T-helper 1 cell treated with Interleukin-12 subunit alpha and Interleukin-12 subunit beta and Interleukin-4 antibody, amounts not matched to agents 30 μg/mL and 1 μg/mL, for 36 hours (primary cell): ENCODE data around the gene CFAP73.

Experiments
- H3K27ac Mint-ChIP-seq: one replicate; pipeline ENCODE4 v1.8.0; 2021; ENCODE audit warnings: mild to moderate bottlenecking, mixed read lengths
- H3K27me3 Mint-ChIP-seq: one replicate; pipeline ENCODE4 v1.8.0; 2021; ENCODE audit warnings: low read depth, mixed read lengths
- H3K36me3 Mint-ChIP-seq: one replicate; pipeline ENCODE4 v1.8.0; 2021; ENCODE audit warnings: low read depth, mixed read lengths
- H3K4me1 Mint-ChIP-seq: one replicate; pipeline ENCODE4 v1.8.0; 2021; ENCODE audit warnings: low read depth, mixed read lengths
- H3K4me3 Mint-ChIP-seq: one replicate; pipeline ENCODE4 v1.8.0; 2021; ENCODE audit warnings: mild to moderate bottlenecking, moderate library complexity, mixed read lengths
- H3K9me3 Mint-ChIP-seq: one replicate; pipeline ENCODE4 v1.8.0; 2021; ENCODE audit warnings: mixed read lengths

CFAP73 gene

GRCh38 chr12:113143959-113144358, 5.6 kb upstream of the CFAP73 start:
- H3K4me1 Mint-ChIP-seq: no peaks in the 10 kb centered on the region
- no peak overlapping the region for H3K27ac Mint-ChIP-seq
- peaks cover 5% of the 10 kb centered on the region for H3K27me3 Mint-ChIP-seq
- H3K4me3 Mint-ChIP-seq: no peak overlapping the region
- no peaks in the 10 kb centered on the region for H3K9me3 Mint-ChIP-seq
- H3K36me3 Mint-ChIP-seq: no peaks in the 10 kb centered on the region

DNA sequence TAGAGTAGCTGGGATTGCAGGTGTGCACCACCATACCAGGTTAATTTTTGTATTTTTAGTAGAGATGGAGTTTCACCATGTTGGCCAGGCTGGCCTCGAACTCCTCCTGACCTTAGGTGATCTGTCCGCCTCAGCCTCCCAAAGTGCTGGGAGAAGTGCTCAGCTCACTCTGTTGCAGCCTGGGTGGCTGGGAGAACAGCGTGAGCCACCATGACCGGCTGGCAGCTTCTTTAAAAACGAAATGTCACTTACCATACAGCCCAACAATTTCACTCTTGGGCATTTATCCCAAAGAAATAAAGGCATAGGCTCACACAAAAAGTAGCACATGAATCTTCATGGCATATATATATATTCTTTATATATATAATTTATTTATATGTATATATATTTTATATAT, 4.7 kb upstream of the CFAP73 start:
- Mint-ChIP-seq H3K36me3 (no peaks in the 10 kb centered on the region), H3K4me1 (no peaks in the 10 kb centered on the region)

DNA sequence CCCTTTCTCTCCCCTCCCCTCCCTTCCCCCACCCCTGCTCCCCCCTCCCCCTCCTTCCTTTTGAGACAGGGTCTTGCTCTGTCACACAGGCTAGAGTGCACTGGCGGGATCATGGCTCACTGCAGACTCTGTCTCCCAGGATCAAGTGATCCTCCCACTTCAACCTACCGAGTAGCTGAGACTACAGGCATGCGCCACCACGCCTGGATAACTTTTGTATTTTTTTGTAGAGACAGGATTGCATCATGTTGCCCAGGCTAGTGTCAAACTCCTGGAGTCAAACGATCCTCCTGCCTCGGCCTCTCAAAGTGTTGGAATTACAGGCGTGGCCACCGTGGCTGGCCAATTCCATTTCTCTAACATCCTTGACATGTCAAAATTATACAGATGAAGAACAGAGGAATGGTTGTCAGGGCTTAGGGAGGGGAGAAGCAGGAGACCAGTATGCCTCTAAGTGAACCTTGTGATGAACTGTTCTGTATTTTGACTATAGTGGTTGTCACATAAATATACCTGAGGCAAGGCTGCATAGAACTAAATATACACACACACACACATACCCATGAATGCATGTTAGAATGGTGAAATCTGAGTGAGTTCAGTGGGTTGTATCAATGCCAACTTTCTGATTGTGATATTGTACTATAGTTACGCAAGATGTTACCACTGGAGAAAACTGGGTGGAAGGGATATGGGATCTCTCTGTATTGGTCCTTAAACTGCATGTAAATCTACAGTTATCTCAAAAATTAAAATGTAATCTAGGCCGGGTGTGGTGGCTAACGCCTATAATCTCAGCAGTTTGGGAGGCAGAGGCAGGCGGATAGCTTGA, 3.6 kb upstream of the CFAP73 start:
- Mint-ChIP-seq H3K4me1 (no peaks in the 10 kb centered on the region), H3K4me3 (no peak overlapping the region), H3K27ac (no peak overlapping the region), H3K9me3 (no peaks in the 10 kb centered on the region), H3K36me3 (no peaks in the 10 kb centered on the region), H3K27me3 (peaks cover 14% of the 10 kb centered on the region)

More for the DNA sequence above, 4.7 kb upstream of the CFAP73 start:
- H3K27ac Mint-ChIP-seq: no peak overlapping the region
- H3K27me3 Mint-ChIP-seq: peaks cover 7% of the 10 kb centered on the region
- H3K9me3 Mint-ChIP-seq: no peaks in the 10 kb centered on the region
- H3K4me3 Mint-ChIP-seq: no peak overlapping the region

- Mint-ChIP-seq H3K36me3 (no peaks in the 10 kb centered on the region), H3K27ac (no peak overlapping the region), H3K27me3 (peaks cover 17% of the 10 kb centered on the region), H3K9me3 (no peaks in the 10 kb centered on the region), H3K4me3 (no peak overlapping the region), H3K4me1 (peaks cover under 1% of the 10 kb centered on the region)
These were observed 2.5 kb upstream of the CFAP73 start for GRCh38 chr12:113146999-113147398.

DNA sequence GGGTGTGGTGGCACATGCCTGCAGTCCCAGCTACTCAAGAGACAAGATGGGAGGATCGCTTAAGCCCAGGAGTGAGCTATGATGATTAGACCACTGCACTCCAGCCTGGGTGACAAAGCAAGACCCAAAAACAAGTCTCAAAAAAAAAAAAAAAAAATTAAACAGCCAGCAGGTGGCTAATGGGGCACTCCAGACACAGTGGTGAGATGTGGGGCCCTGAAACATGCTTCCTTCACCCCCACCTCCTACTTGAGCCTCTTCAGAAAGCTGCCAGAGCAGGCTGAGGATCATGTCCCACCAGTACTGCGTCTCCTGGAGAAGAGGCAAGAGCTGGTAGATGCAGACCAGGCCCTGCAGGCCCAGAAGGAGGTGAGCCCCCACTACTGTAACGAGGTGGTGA, 2.1 kb downstream of the CFAP73 start:
- Mint-ChIP-seq H3K9me3 (no peaks in the 10 kb centered on the region), H3K4me1 (peaks cover 12% of the 10 kb centered on the region), H3K27ac (no peak overlapping the region), H3K27me3 (peaks cover 37% of the 10 kb centered on the region), H3K4me3 (peak overlapping the region; percentile 78), H3K36me3 (peaks cover 3% of the 10 kb centered on the region)

- H3K4me1 Mint-ChIP-seq: peaks cover 12% of the 10 kb centered on the region
- H3K9me3 Mint-ChIP-seq: no peaks in the 10 kb centered on the region
- H3K36me3 Mint-ChIP-seq: peaks cover 8% of the 10 kb centered on the region
- H3K27me3 Mint-ChIP-seq: peaks cover 34% of the 10 kb centered on the region
- H3K27ac Mint-ChIP-seq: peak overlapping the region; percentile 16
- peak overlapping the region; percentile 78 for H3K4me3 Mint-ChIP-seq
These were observed 2.8 kb downstream of the CFAP73 start for GRCh38 chr12:113152196-113152834.

DNA sequence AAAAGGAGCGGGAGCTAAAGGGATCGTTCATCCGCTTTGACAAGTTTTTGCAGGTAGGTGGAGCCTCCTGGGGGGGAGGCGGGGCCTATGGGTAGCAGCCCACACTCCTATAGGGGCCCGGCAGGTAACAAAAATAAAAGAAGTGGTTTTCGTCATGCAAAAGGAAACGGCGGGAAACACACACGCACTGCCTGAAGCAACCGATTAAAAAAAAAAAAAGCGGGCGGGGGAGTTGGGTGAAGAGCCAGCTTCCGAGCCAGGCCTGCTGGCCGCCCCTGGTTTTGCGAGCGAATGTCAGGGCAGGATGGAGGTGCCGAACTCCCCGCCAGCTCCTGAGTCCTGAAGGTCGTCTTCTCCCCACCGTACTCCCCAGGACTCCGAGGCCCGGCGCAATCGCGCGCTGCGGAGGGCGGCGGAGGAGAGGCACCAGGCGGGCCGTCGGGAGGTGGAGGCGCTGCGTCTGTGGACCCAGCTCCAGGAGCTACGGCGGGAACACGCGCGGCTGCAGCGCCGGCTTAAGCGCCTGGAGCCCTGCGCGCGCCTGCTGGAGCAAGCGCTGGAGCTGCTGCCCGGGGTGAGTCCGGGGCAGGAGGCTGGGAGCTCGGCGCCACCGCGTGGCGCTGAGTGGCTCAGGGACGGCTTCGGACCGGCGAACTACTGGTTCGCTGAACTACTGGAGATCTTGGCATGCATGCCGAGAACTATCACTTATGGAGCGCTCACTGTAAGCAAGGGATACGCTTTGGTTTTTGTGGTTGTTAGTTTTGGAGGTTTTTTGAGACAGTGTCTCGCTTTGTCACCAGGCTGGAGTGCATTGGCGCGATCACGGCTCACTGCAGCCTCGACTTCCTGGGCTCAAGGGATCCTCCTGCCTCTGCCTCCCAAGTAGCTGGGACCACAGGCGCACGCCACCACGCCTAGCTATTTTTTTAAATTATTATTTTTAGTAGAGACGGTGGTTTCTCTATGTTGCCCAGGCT, 3.6 kb downstream of the CFAP73 start:
- peaks cover 12% of the 10 kb centered on the region for H3K4me1 Mint-ChIP-seq
- no peaks in the 10 kb centered on the region for H3K9me3 Mint-ChIP-seq
- no peak overlapping the region for H3K27ac Mint-ChIP-seq
- peaks cover 8% of the 10 kb centered on the region for H3K36me3 Mint-ChIP-seq
- peak overlapping the region; percentile 78 for H3K4me3 Mint-ChIP-seq
- peaks cover 31% of the 10 kb centered on the region for H3K27me3 Mint-ChIP-seq

- H3K27me3 Mint-ChIP-seq: peaks cover 31% of the 10 kb centered on the region
- no peak overlapping the region for H3K27ac Mint-ChIP-seq
- no peak overlapping the region for H3K4me3 Mint-ChIP-seq
These were observed 4.9 kb downstream of the CFAP73 start for GRCh38 chr12:113154351-113154973.

DNA sequence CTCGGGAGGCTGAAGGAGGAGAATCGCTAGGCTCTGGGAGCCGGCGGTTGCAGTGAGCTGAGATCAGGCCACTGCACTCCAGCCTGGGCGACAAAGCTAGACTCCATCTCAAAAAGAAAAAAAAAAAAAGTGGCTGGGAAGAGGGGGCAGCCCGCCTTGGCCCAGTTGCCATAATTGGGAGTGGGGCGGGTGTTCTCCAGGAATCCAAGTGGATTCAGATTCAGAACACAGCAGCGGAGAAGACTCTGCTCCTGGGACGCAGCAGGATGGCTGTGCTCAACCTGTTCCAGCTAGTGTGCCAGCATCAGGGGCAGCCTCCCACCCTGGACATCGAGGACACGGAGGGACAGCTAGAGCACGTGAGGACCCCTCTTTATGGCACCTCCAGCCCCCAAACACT, 5.5 kb downstream of the CFAP73 start:
- Mint-ChIP-seq H3K4me1 (peaks cover 12% of the 10 kb centered on the region), H3K4me3 (no peak overlapping the region), H3K36me3 (peaks cover 10% of the 10 kb centered on the region), H3K27me3 (peaks cover 29% of the 10 kb centered on the region), H3K9me3 (no peaks in the 10 kb centered on the region), H3K27ac (no peak overlapping the region)

More at GRCh38 chr12:113154351-113154973, 4.9 kb downstream of the CFAP73 start:
- Mint-ChIP-seq H3K4me1 (peaks cover 12% of the 10 kb centered on the region), H3K36me3 (peaks cover 9% of the 10 kb centered on the region), H3K9me3 (no peaks in the 10 kb centered on the region)

- no peaks in the 10 kb centered on the region for H3K9me3 Mint-ChIP-seq
- H3K36me3 Mint-ChIP-seq: peaks cover 13% of the 10 kb centered on the region
- peaks cover 12% of the 10 kb centered on the region for H3K4me1 Mint-ChIP-seq
- no peak overlapping the region for H3K4me3 Mint-ChIP-seq
- H3K27ac Mint-ChIP-seq: no peak overlapping the region
- peaks cover 24% of the 10 kb centered on the region for H3K27me3 Mint-ChIP-seq
These were observed 6.1 kb downstream of the CFAP73 start for GRCh38 chr12:113155646-113156045.

DNA sequence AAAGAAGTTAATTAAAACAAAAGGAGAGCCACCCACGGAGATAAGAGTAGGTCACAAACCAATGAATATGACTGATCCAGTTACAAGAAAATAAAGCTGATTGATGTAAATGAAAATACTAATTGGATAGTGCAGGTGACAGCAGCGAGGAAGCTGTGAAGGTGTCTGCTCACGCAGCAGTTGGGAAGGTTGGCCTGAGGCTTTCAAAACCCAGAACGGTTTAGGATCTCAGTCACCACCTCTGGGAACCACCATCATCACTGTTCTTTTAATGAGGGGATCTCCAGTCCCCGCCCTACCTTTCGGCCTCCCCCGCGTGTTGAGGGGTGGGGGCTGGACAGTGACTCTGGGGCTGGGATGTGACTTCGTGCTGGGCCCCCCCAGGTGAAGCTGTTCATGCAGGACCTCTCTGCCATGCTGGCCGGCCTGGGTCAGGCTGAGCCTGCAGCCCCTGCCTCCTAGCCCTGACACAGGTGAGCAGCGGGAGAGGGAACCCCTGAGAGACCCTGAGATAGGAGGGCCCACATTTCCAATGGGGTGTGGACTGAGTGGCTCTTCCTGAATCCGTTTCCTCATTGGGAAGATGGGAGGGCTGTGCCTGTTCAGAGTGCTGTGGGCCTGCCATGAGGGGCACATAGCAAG, 7.8 kb downstream of the CFAP73 start:
- H3K27ac Mint-ChIP-seq: no peak overlapping the region
- peaks cover 19% of the 10 kb centered on the region for H3K36me3 Mint-ChIP-seq
- peaks cover 17% of the 10 kb centered on the region for H3K27me3 Mint-ChIP-seq
- no peaks in the 10 kb centered on the region for H3K9me3 Mint-ChIP-seq
- peaks cover 10% of the 10 kb centered on the region for H3K4me1 Mint-ChIP-seq
- no peak overlapping the region for H3K4me3 Mint-ChIP-seq

DNA sequence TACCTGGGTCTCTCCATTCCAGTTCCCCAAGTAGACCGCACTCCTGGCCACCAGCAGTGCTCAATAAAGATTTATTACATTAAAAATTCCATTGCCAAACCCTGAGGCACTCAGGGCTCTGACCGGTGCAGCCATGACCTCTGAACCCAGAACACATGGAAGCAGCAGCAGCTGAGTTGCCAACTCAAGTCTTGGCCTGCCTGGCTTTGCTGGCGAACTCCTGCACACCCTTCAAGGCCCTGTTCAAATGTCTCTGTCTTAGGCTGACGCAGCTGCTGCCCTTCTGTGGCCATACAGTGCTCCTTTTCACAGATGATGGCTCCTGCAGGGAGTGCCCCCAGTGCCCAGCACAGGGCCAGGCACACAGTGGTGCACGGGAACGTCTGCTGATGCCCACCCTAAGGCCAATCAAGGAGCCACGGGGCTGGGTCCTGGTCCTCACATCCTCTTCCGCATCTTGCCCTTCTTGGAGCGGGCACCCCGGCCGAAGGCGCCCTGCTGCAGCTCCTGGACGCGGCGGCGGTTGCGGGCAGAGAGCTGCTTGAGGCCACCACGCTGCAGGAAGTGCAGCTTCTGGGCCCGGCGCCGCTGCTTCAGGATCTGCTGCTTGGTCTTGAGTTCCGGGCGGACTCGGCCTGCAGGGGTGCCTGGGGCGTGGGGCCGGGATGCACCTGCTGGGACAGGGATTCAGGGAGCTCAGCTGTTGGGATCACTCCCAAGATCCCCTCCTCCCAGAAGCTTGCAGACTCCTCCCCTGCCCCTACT, 9.1 kb downstream of the CFAP73 start:
- Mint-ChIP-seq H3K4me1 (peaks cover 5% of the 10 kb centered on the region), H3K27me3 (peaks cover 5% of the 10 kb centered on the region), H3K4me3 (no peak overlapping the region), H3K9me3 (no peaks in the 10 kb centered on the region), H3K27ac (no peak overlapping the region), H3K36me3 (peaks cover 19% of the 10 kb centered on the region)

- peaks cover 19% of the 10 kb centered on the region for H3K36me3 Mint-ChIP-seq
- peaks cover 2% of the 10 kb centered on the region for H3K4me1 Mint-ChIP-seq
- H3K4me3 Mint-ChIP-seq: no peak overlapping the region
- H3K27ac Mint-ChIP-seq: no peak overlapping the region
- H3K9me3 Mint-ChIP-seq: no peaks in the 10 kb centered on the region
- no peaks in the 10 kb centered on the region for H3K27me3 Mint-ChIP-seq
These were observed 10.4 kb downstream of the CFAP73 start for GRCh38 chr12:113159937-113160336.
